ENCODE measurements around the gene C11orf68. TPM values are rescaled to one million over a fixed set of nuclear protein-coding genes. Genes with fewer than 3 reads are reported as not detected.

Gene C11orf68
- total RNA-seq, 4 donors from 2014 or later: 11.5 to 53.0 (median 29.7) TPM

GRCh38 chr11:65934014-65934413 lies 15.2 kb upstream of the C11orf68 start:
- no peak overlapping the region for H3K27ac ChIP-seq
- H3K36me3 ChIP-seq: no peaks in the 10 kb centered on the region
- H3K4me3 ChIP-seq: no peak overlapping the region
- TF ChIP-seq CTCF (IDR thresholded peaks at IDR 0.05): no peak
- no peak for TF ChIP-seq POLR2A (IDR thresholded peaks at IDR 0.05)
- no peaks in the 10 kb centered on the region for H3K4me1 ChIP-seq
- H3K9me3 ChIP-seq: no peaks in the 10 kb centered on the region
- no peaks in the 10 kb centered on the region for H3K27me3 ChIP-seq
- intact Hi-C loops (cut with DNase I; ENCODE audit: low total_unique reads): no loop called here
- no peak for DNase-seq

GRCh38 chr11:65932558-65932919 lies 13.7 kb upstream of the C11orf68 start:
- no peaks in the 10 kb centered on the region for H3K4me1 ChIP-seq
- H3K4me3 ChIP-seq: no peak overlapping the region
- no peak for TF ChIP-seq POLR2A (IDR thresholded peaks at IDR 0.05)
- TF ChIP-seq CTCF (IDR thresholded peaks at IDR 0.05): no peak
- H3K27me3 ChIP-seq: no peaks in the 10 kb centered on the region
- H3K36me3 ChIP-seq: no peaks in the 10 kb centered on the region
- H3K9me3 ChIP-seq: no peaks in the 10 kb centered on the region
- DNase-seq: no peak
- no peak overlapping the region for H3K27ac ChIP-seq
- intact Hi-C loops (cut with DNase I; ENCODE audit: low total_unique reads): no loop called here

- TF ChIP-seq POLR2A (IDR thresholded peaks at IDR 0.05) (no peak), CTCF (IDR thresholded peaks at IDR 0.05) (no peak)
- Histone ChIP-seq H3K27me3 (no peaks in the 10 kb centered on the region), H3K27ac (no peak overlapping the region), H3K4me3 (no peak overlapping the region), H3K9me3 (no peaks in the 10 kb centered on the region), H3K36me3 (no peaks in the 10 kb centered on the region), H3K4me1 (no peaks in the 10 kb centered on the region)
- no peak for DNase-seq
- intact Hi-C loops (cut with DNase I; ENCODE audit: low total_unique reads): no loop called here
Observed at GRCh38 chr11:65931773-65932557, 13.1 kb upstream of the C11orf68 start.

DNA sequence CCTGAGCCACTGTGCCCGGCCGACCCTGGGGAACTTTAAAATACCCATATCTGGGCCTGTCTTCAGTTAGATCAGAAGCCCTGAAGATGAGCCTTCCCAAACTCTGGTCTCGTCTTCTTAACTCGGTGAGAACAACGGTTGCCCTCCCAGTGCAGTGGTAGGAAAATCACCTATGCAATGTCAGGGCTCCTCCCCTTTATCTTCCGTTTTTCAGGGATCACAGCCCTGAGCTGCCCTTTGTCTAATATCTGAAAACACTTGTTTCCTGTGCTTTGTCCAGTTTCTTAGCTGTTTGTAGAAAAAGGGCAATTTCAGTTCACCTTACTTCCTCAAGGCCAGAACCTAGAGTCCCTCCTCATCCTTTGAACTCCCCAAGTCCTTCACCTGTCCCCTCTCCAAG lies 9.8 kb upstream of the C11orf68 start:
- H3K36me3 ChIP-seq: no peaks in the 10 kb centered on the region
- DNase-seq: no peak
- no peak for TF ChIP-seq CTCF (IDR thresholded peaks at IDR 0.05)
- TF ChIP-seq POLR2A (IDR thresholded peaks at IDR 0.05): no peak
- H3K9me3 ChIP-seq: no peaks in the 10 kb centered on the region
- no peak overlapping the region for H3K27ac ChIP-seq
- H3K27me3 ChIP-seq: no peaks in the 10 kb centered on the region
- no peak overlapping the region for H3K4me3 ChIP-seq
- intact Hi-C loops (cut with DNase I; ENCODE audit: low total_unique reads): no loop called here
- H3K4me1 ChIP-seq: no peaks in the 10 kb centered on the region

DNA sequence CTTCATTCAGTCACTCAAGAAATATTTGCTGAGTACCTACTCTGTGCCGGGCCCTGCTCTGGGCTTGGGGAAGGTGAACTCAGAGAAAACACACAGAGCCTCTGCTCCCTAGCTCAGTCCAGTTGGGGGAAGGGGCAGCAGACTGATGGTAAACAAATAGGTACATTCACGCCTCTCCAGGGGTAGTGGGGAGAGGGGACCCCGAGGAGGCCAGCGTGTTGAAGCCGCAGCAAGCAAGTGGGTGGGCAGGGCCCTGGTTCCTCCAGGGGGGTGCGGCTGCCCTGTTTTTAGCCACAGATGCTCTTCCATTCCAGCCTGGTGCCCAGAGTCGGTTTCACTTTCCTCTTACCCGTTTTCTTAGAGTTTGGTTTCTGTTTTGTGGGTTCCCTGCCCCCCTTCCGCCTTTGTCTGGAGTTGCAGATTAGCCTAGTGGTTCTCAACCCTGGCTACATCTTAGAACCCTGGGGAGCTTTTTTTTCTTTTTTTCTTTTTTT lies 9.1 kb upstream of the C11orf68 start:
- no peak for DNase-seq
- Histone ChIP-seq H3K27me3 (no peaks in the 10 kb centered on the region), H3K36me3 (no peaks in the 10 kb centered on the region), H3K4me1 (no peaks in the 10 kb centered on the region), H3K4me3 (no peak overlapping the region), H3K9me3 (no peaks in the 10 kb centered on the region), H3K27ac (no peak overlapping the region)
- intact Hi-C loops (cut with DNase I; ENCODE audit: low total_unique reads): no loop called here
- TF ChIP-seq POLR2A (IDR thresholded peaks at IDR 0.05): no peak
- TF ChIP-seq CTCF (IDR thresholded peaks at IDR 0.05): no peak

All from uterus (tissue), 4 donors.